SU-DHL-6 (cell line): Measurements from ENCODE around the gene MDFI.

Experiments
- EZH2phosphoT487 ChIP-seq: fragments of 200-600 bp; sonication (generic), shearing (Covaris generic); conservative IDR thresholded peaks from 2 replicates; pipeline ENCODE4 v1.6.1; 2018; ENCODE audit warnings: mild to moderate bottlenecking, antibody characterized with exemption, low read length, moderate library complexity, mixed read lengths
- TF ChIP-seq, protein P1 (sequence below): fragments of 200-600 bp; sonication (generic); IDR thresholded peaks from one replicate; pipeline ENCODE4 v1.5.1; 2017; ENCODE audit warnings: antibody characterized with exemption, mild to moderate bottlenecking, low read length, moderate library complexity; ENCODE audit not compliant: insufficient read depth, poor library complexity, severe bottlenecking

DNA sequence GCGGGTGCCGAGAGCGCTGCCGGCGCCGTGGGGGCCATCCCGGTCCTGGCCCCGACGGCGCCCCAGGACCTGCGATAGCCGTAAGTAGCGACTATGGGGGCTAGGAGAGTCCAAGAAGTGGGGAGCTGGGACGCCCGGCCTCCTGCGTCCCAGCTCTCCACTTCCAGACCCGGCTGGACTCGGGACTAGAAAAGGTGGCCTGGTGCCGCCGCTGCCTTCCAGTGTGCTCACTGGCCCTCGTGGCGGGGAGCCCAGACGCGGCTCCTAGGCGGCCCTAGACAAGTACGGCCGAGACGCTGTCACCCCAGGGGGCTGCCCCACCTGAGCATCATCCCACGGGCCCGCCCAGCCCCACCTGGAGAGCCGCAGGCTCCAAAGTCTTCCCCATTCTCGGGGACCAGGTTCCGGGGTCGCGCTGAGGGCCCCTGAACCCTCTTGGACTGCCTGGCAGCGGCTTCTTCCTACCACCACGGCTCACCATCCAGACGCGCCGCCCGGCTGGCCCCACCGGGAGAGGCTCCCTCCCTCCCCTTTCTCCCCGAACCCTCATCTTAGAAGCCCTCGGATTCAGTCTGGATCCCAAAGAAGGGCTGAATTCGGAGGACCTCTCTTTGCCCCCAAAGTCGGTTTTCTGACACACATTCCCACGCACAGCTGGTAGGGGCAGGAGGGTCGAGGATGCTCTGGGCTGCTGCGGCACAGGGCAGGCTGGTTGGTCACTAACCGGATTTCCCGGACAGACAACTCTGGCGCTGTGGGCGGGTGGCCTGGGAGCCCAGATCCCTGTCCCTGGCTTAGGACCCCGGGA, 870 bp upstream of the MDFI start:
- TF ChIP-seq, protein P1, sequence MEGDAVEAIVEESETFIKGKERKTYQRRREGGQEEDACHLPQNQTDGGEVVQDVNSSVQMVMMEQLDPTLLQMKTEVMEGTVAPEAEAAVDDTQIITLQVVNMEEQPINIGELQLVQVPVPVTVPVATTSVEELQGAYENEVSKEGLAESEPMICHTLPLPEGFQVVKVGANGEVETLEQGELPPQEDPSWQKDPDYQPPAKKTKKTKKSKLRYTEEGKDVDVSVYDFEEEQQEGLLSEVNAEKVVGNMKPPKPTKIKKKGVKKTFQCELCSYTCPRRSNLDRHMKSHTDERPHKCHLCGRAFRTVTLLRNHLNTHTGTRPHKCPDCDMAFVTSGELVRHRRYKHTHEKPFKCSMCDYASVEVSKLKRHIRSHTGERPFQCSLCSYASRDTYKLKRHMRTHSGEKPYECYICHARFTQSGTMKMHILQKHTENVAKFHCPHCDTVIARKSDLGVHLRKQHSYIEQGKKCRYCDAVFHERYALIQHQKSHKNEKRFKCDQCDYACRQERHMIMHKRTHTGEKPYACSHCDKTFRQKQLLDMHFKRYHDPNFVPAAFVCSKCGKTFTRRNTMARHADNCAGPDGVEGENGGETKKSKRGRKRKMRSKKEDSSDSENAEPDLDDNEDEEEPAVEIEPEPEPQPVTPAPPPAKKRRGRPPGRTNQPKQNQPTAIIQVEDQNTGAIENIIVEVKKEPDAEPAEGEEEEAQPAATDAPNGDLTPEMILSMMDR, result no peak
- no peak for TF ChIP-seq EZH2phosphoT487
